Adrenal gland (tissue), 5 donors: ENCODE results near the gene AQP5.

Experiments used
- CTCF ChIP-seq, 6 experiments: fragments of 450-650 bp in 4 of 6; fragments of 200-600 bp in 2 of 6; sonication (generic) in 1 of 6; IDR thresholded peaks; 1 replicate in 5 of 6; 2 replicates in 1 of 6; pipeline versions ENCODE4 v1.5.1 to v1.8.0; 2016 to 2021; ENCODE audit warnings: antibody characterized with exemption in 6 of 6, mild to moderate bottlenecking in 2 of 6, moderate library complexity in 1 of 6
- POLR2A ChIP-seq, 2 donors: fragments of 450-650 bp; IDR thresholded peaks; one replicate each; pipeline ENCODE4 v1.6.1; 2017; ENCODE audit warnings: antibody characterized with exemption in 2 of 2, mild to moderate bottlenecking in 2 of 2, moderate library complexity in 1 of 2
- donor health status: DM: no; HTN: no; CAD: no.

- TF ChIP-seq CTCF (IDR thresholded peaks at IDR 0.05) (no peak), POLR2A (IDR thresholded peaks at IDR 0.05) (no peak)
Observed at GRCh38 chr12:49950273-49951251, 11.1 kb upstream of the AQP5 start, which contains the start of gene AQP2.
